Neuronal stem cell (in vitro differentiated cells): ENCODE results near the gene SPATS2L.

Experiments used
- DNase-seq: peaks from one replicate; pipeline ENCODE4 v3.0.0-alpha.2; 2013; ENCODE audit warnings: low spot score
- H2AFZ ChIP-seq: one replicate; pipeline ENCODE4 v1.6.1; 2013; ENCODE audit warnings: mild to moderate bottlenecking, low read length, inconsistent platforms
- H2AK5ac ChIP-seq: 2 replicates; pipeline ENCODE4 v1.6.1; 2013; ENCODE audit warnings: low read depth, mild to moderate bottlenecking, inconsistent platforms, low read length, moderate library complexity, mixed read lengths
- H2BK120ac ChIP-seq: 2 replicates; pipeline ENCODE4 v1.6.1; 2013; ENCODE audit warnings: low read depth, mild to moderate bottlenecking, inconsistent platforms, low read length, moderate library complexity, mixed read lengths
- H2BK12ac ChIP-seq: one replicate; pipeline ENCODE4 v1.6.1; 2013; ENCODE audit warnings: low read length, inconsistent platforms
- H2BK15ac ChIP-seq: 2 replicates; pipeline ENCODE4 v1.6.1; 2013; ENCODE audit warnings: mild to moderate bottlenecking, low read length, inconsistent platforms, mixed read lengths
- H2BK5ac ChIP-seq: one replicate; pipeline ENCODE4 v1.6.1; 2013; ENCODE audit warnings: inconsistent platforms, mild to moderate bottlenecking, low read length, moderate library complexity
- H3K14ac ChIP-seq: one replicate; pipeline ENCODE4 v1.6.1; 2013; ENCODE audit warnings: low read length, inconsistent platforms
- H3K18ac ChIP-seq: 2 replicates; pipeline ENCODE4 v1.6.1; 2013; ENCODE audit warnings: low read length, inconsistent platforms
- H3K23ac ChIP-seq: 2 replicates; pipeline ENCODE4 v1.6.1; 2013; ENCODE audit warnings: low read depth, mild to moderate bottlenecking, mixed read lengths, low read length, inconsistent platforms; ENCODE audit not compliant: poor library complexity
- H3K27ac ChIP-seq: replicated peaks from 3 replicates; pipeline ENCODE4 v1.5.1; 2013; ENCODE audit warnings: low read length, inconsistent platforms
- H3K27me3 ChIP-seq, 3 experiments: 2 replicates each; pipeline ENCODE4 v1.6.1; 2013; ENCODE audit warnings: low read length in 3 of 3, mild to moderate bottlenecking in 2 of 3, inconsistent platforms in 1 of 3, low read depth in 1 of 3, mixed read lengths in 1 of 3, moderate library complexity in 1 of 3; ENCODE audit not compliant: control insufficient read depth in 3 of 3, insufficient read depth in 3 of 3
- H3K36me3 ChIP-seq, 2 donors: replicated peaks in 1 of 2; 2 replicates each; pipeline ENCODE4 v1.6.1; 2013; ENCODE audit warnings: low read length in 2 of 2; ENCODE audit not compliant: control insufficient read depth in 2 of 2, insufficient read depth in 2 of 2
- H3K4ac ChIP-seq: 2 replicates; pipeline ENCODE4 v1.6.1; 2013; ENCODE audit warnings: inconsistent platforms, mild to moderate bottlenecking, low read length, moderate library complexity
- H3K4me1 ChIP-seq, 2 donors: 1 replicate in 1 of 2; 2 replicates in 1 of 2; pipeline ENCODE4 v1.6.1; 2013; ENCODE audit warnings: low read length in 2 of 2, low read depth in 1 of 2; ENCODE audit not compliant: control insufficient read depth in 2 of 2, insufficient read depth in 1 of 2
- H3K4me2 ChIP-seq: one replicate; pipeline ENCODE4 v1.6.1; 2013; ENCODE audit warnings: mild to moderate bottlenecking, low read length, inconsistent platforms; ENCODE audit not compliant: insufficient read depth, poor library complexity, severe bottlenecking
- H3K4me3 ChIP-seq, 2 donors: 2 replicates each; pipeline ENCODE4 v1.5.1; 2013; ENCODE audit warnings: low read length in 2 of 2, mild to moderate bottlenecking in 2 of 2, inconsistent platforms in 1 of 2, moderate library complexity in 1 of 2
- H3K79me1 ChIP-seq: one replicate; pipeline ENCODE4 v1.6.1; 2013; ENCODE audit warnings: low read depth, mild to moderate bottlenecking, inconsistent platforms, low read length, moderate library complexity
- H3K9ac ChIP-seq: one replicate; pipeline ENCODE4 v1.6.1; 2013; ENCODE audit warnings: mild to moderate bottlenecking, low read depth, low read length, inconsistent platforms; ENCODE audit not compliant: poor library complexity
- H3K9me3 ChIP-seq, 2 donors: replicated peaks in 1 of 2; 2 replicates each; pipeline versions ENCODE3 to v1.6.1; 2013; ENCODE audit warnings: low read length in 2 of 2, mild to moderate bottlenecking in 2 of 2, inconsistent platforms in 1 of 2, low read depth in 1 of 2, mixed read lengths in 1 of 2, moderate library complexity in 1 of 2; ENCODE audit not compliant: control insufficient read depth in 2 of 2, insufficient read depth in 1 of 2
- H4K8ac ChIP-seq: one replicate; pipeline ENCODE4 v1.6.1; 2013; ENCODE audit warnings: low read depth, mild to moderate bottlenecking, inconsistent platforms, low read length, moderate library complexity
- H4K91ac ChIP-seq: one replicate; pipeline ENCODE4 v1.6.1; 2013; ENCODE audit warnings: low read length, low read depth, mild to moderate bottlenecking, inconsistent platforms; ENCODE audit not compliant: poor library complexity
- WGBS, 2 donors: extraction: QIAGEN DNeasy Blood & Tissue Kit; methylation state at CpG; one replicate each; pipeline ENCODE4 v1.1.7; 2013; ENCODE audit warnings: missing lambda C conversion rate in 2 of 2, mixed read lengths in 1 of 2; ENCODE audit not compliant: insufficient read length in 2 of 2, insufficient replicate concordance in 1 of 2; ENCODE audit errors: extremely low coverage in 2 of 2; 5-methylcytosine and 5-hydroxymethylcytosine counted together

Gene SPATS2L

DNA sequence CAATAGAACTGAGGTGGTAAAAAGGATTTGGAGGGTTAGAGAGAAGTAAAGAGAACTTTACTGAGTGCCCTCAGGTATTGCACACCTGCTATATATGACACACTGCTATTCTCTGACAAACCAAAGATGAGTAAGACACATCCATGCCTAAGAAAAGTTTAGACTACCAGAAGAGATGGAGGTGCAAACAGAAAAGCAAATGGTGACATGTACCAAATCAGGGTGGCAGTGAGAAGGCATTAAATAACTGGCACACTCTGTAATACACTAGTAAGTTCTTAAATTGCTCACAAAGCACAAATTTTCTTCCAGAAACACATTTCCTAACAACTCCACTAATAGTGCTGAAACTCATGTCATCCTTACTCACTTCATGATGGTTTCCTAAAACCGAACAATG is 114.8 kb downstream of the SPATS2L start:
- Histone ChIP-seq H3K4ac (no peak overlapping the region), H3K18ac (no peak overlapping the region), H2BK15ac (no peak overlapping the region), H2BK5ac (no peak overlapping the region), H3K27ac (no peak overlapping the region), H3K27me3 (no peaks in the 10 kb centered on the region), H2BK12ac (no peak overlapping the region), H2AK5ac (no peak overlapping the region), H4K8ac (no peak overlapping the region), H3K4me2 (no peak overlapping the region), H3K4me1 (peaks cover 12 to 20% of the 10 kb centered on the region in 2 donors), H2AFZ (no peak overlapping the region), H2BK120ac (no peak overlapping the region), H4K91ac (no peak overlapping the region), H3K23ac (no peak overlapping the region), H3K36me3 (peaks cover 0 to 51% of the 10 kb centered on the region in 2 donors), H3K9me3 (no peaks in the 10 kb centered on the region), H3K14ac (no peak overlapping the region), H3K9ac (no peak overlapping the region), H3K79me1 (no peaks in the 10 kb centered on the region), H3K4me3 (no peak overlapping the region)
- DNase-seq = no peak
- WGBS, 2 donors = no CpG with 5 or more reads among the region's 1 CpG

DNA sequence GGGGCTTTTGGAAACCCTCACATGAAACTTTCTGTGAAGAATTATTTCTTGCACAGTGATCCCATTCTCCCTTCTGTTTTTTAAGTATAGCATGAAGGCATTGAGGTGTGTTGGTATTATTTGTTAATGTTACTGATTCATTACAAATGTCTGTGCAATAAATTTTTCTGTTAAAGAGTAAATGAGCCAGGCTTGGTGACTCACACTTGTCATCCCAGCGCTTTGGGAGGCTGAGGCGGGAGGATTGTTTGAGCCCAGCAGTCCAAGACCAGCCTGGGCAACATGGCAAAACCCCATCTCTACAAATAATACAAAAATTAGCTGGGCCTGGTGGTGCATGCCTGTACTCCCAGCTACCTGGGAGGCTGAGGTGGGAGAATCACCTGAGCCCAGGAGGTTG is 115.6 kb downstream of the SPATS2L start:
- Histone ChIP-seq H3K4me3 (no peak overlapping the region), H3K27ac (no peak overlapping the region), H2BK120ac (no peak overlapping the region), H3K9ac (no peak overlapping the region), H2BK5ac (no peak overlapping the region), H3K4me2 (no peak overlapping the region), H3K27me3 (no peaks in the 10 kb centered on the region), H3K36me3 (peaks cover 0 to 51% of the 10 kb centered on the region in 2 donors), H3K14ac (no peak overlapping the region), H2AFZ (no peak overlapping the region), H3K18ac (no peak overlapping the region), H3K4me1 (peaks cover 4 to 18% of the 10 kb centered on the region in 2 donors), H3K79me1 (no peaks in the 10 kb centered on the region), H4K8ac (no peak overlapping the region), H2BK15ac (no peak overlapping the region), H2BK12ac (no peak overlapping the region), H4K91ac (no peak overlapping the region), H3K4ac (no peak overlapping the region), H3K9me3 (no peaks in the 10 kb centered on the region), H2AK5ac (no peak overlapping the region), H3K23ac (no peak overlapping the region)
- WGBS, 2 donors = no CpG with 5 or more reads among the region's 2 CpGs
- no peak for DNase-seq

DNA sequence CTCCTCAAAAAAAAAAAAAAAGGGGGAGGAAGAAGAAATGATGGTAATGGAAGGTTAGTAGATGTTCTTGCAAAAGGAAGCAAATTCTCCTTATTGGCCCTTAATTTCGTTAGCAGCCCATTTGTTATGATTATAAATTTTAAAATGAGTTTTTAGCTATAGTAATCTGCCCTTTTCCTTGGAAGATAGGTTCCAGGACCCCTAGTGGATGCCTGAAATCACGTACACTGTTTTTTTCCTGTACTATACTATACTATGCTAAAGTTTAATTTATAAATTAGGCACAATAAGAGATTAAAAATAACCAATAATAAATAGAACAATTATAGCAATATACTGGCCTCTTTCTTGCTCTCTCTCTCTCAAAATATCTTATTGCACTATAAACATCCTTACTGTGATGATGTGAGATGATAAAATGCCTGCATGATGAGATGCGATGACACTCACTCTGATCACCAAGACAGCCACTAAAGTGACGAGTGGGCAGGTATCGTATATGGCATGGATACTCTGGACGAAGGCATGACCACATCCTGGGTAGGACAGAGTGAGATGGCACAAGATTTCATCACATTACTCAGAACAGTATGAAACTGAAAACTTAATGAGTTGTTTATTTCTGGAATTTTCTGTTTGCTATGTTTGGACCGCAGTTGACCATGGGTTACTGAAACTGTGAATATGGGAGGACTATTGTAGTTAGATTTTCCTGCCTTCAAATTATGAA is 116.2 kb downstream of the SPATS2L start:
- Histone ChIP-seq H3K18ac (no peak overlapping the region), H3K4me3 (no peak overlapping the region), H3K9ac (no peak overlapping the region), H3K14ac (no peak overlapping the region), H2AK5ac (no peak overlapping the region), H3K27me3 (no peaks in the 10 kb centered on the region), H3K23ac (no peak overlapping the region), H3K4me2 (no peak overlapping the region), H3K27ac (no peak overlapping the region), H2BK120ac (no peak overlapping the region), H2BK5ac (no peak overlapping the region), H3K79me1 (no peaks in the 10 kb centered on the region), H2BK12ac (no peak overlapping the region), H2AFZ (no peak overlapping the region), H4K8ac (no peak overlapping the region), H2BK15ac (no peak overlapping the region), H3K9me3 (no peaks in the 10 kb centered on the region), H3K4ac (no peak overlapping the region), H4K91ac (no peak overlapping the region), H3K36me3 (peaks cover 0 to 51% of the 10 kb centered on the region in 2 donors), H3K4me1 (peaks cover 0 to 14% of the 10 kb centered on the region in 2 donors)
- DNase-seq = no peak
- no CpG with 5 or more reads among the region's 7 CpGs for WGBS, 2 donors

DNA sequence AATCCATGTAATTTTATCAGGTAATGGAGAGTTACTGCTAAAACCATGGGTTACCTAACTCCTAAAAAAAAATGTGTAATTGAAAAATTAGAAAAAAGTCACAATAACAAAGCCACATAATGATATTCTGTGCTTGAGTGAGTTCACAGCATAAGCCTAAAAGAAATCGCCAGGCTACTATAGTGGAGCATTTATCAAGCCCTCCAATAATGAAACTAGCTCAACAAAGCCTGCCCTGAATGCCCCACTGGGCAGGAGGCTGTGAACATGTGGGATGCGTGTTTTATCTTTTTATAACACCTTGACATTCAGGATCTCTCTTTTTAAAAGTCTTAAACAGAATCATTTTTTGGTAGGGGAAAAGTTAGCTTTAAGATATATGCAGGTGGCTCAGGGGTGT is 117.0 kb downstream of the SPATS2L start:
- Histone ChIP-seq H3K27ac (no peak overlapping the region), H2BK15ac (no peak overlapping the region), H4K8ac (no peak overlapping the region), H3K36me3 (peaks cover 0 to 54% of the 10 kb centered on the region in 2 donors), H4K91ac (no peak overlapping the region), H3K9me3 (no peaks in the 10 kb centered on the region), H3K14ac (no peak overlapping the region), H2AK5ac (no peak overlapping the region), H3K4me2 (no peak overlapping the region), H3K4me1 (peaks cover 0 to 11% of the 10 kb centered on the region in 2 donors), H3K18ac (no peak overlapping the region), H2BK120ac (no peak overlapping the region), H3K79me1 (no peaks in the 10 kb centered on the region), H3K4me3 (no peak overlapping the region), H3K23ac (no peak overlapping the region), H2AFZ (no peak overlapping the region), H3K4ac (no peak overlapping the region), H2BK12ac (no peak overlapping the region), H2BK5ac (no peak overlapping the region), H3K9ac (no peak overlapping the region), H3K27me3 (no peaks in the 10 kb centered on the region)
- WGBS, 2 donors = no CpG with 5 or more reads among the region's 2 CpGs
- no peak for DNase-seq
